Coronary artery (tissue), 2 donors: ENCODE results near the gene LRRK1.
A peak's percentile ranks its signal among the peaks of the same experiment; 100 is the strongest.

Source experiments
- DNase-seq: peaks from one replicate; pipeline ENCODE4 v3.0.0-alpha.2; 2017; ENCODE audit warnings: low spot score
- H3K27ac ChIP-seq, 2 donors: fragments of 200-600 bp; sonication (generic); one replicate each; pipeline ENCODE4 v1.5.1; 2016 to 2019
- H3K4me3 ChIP-seq: fragments of 200-600 bp; sonication (generic); 2 replicates; pipeline ENCODE4 v1.5.1; 2016; ENCODE audit warnings: mild to moderate bottlenecking, moderate library complexity
- TF ChIP-seq, protein P1 (sequence below): fragments of 200-600 bp; sonication (generic); IDR thresholded peaks from one replicate; pipeline ENCODE4 v1.5.1; 2019; ENCODE audit warnings: antibody characterized with exemption

LRRK1 gene

GRCh38 chr15:101067660-101068522, 148.7 kb downstream of the LRRK1 start:
- no peak for DNase-seq
- H3K4me3 ChIP-seq = no peak overlapping the region
- peak overlapping the region in 1 of 2 donors; percentile 54 for H3K27ac ChIP-seq
- TF ChIP-seq, protein P1, sequence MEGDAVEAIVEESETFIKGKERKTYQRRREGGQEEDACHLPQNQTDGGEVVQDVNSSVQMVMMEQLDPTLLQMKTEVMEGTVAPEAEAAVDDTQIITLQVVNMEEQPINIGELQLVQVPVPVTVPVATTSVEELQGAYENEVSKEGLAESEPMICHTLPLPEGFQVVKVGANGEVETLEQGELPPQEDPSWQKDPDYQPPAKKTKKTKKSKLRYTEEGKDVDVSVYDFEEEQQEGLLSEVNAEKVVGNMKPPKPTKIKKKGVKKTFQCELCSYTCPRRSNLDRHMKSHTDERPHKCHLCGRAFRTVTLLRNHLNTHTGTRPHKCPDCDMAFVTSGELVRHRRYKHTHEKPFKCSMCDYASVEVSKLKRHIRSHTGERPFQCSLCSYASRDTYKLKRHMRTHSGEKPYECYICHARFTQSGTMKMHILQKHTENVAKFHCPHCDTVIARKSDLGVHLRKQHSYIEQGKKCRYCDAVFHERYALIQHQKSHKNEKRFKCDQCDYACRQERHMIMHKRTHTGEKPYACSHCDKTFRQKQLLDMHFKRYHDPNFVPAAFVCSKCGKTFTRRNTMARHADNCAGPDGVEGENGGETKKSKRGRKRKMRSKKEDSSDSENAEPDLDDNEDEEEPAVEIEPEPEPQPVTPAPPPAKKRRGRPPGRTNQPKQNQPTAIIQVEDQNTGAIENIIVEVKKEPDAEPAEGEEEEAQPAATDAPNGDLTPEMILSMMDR = no peak

DNA sequence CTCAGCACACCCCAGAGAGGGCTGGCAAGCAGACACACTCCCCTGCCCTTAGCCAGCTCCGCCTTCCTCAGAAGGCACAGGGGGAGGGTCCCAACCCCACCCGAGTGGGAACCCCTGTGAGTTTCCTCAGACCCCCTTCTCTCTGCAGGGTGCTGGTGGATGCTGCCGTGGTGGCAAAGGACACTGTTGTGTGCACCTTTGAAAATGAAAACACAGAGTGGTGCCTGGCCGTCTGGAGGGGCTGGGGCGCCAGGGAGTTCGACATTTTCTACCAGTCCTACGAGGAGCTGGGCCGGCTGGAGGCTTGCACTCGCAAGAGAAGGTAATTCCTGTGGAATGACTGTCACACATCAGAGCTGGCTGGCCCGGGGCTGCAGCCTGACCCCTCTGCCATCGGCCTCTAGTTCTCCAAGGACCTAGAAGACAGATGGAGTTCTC, 149.4 kb downstream of the LRRK1 start:
- H3K4me3 ChIP-seq = no peak overlapping the region
- DNase-seq = no peak
- TF ChIP-seq, protein P1 = no peak
- H3K27ac ChIP-seq = peak overlapping the region in 1 of 2 donors; percentile 54

GRCh38 chr15:101068961-101069653, 149.9 kb downstream of the LRRK1 start:
- TF ChIP-seq, protein P1 = no peak
- no peak for DNase-seq
- no peak overlapping the region for H3K4me3 ChIP-seq
- peak overlapping the region in 1 of 2 donors; percentile 54 for H3K27ac ChIP-seq

DNA sequence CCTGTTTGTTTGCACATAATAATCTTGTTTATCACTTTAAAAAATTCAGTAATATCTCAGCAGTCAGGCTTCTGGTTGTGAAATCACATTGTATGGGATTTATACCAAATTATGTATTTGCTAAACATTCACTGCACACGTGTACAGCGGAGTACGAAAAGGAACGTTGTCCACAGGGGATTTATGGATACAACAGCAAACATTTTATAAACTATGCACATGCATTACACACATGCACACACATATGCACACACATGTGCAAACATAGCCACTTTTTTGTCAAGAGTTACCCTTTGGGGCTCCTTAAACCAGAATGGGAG, 150.5 kb downstream of the LRRK1 start:
- TF ChIP-seq, protein P1 = no peak
- Histone ChIP-seq H3K27ac (peak overlapping the region in 1 of 2 donors; percentile 54), H3K4me3 (no peak overlapping the region)
- no peak for DNase-seq

- Histone ChIP-seq H3K27ac (peak overlapping the region; percentile 37 to 78), H3K4me3 (no peak overlapping the region)
- TF ChIP-seq, protein P1 = no peak
- DNase-seq = no peak
Measured at GRCh38 chr15:101070024-101070423, 150.9 kb downstream of the LRRK1 start.

DNA sequence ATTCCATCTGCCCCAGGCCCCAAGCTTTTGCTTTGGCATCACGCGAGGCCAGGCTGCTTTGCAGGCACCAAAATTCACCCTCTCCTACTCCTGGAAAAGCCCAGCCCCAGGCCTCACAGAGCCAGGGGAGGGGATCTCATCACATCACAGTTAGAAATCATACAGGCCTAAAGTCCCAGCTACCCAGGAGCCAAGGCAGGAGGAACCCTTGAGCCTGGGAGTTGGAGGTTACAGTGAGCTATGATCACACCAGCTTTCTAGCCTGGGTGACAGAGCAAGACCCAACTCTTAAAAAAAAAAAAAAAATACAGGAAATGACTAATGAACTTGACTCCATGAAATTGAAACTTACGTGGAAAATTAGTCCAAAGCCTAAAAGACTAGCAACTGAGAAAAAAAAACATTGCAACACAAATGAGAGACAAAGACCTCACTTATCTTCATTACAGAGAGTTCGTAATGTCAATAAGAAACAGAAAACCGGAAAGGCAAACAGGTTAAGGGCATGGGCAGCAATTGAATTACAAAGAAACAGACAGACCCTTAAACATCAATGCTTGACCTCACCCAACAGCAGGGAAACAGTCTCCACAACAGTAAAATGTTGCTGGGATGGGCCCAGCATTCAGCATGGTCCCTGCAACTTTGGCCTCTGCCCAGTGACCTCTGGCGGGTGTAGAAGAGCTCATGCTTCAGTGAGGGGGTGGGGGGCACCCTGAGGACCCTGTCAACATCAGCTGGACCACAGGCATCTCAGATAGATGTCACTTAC, 151.5 kb downstream of the LRRK1 start:
- no peak for DNase-seq
- no peak overlapping the region for H3K4me3 ChIP-seq
- TF ChIP-seq, protein P1 = no peak
- H3K27ac ChIP-seq = peak overlapping the region; percentile 37 to 78
